H9 (cell line): ENCODE data around the gene MYO18B. TPM values are rescaled to one million over a fixed set of nuclear protein-coding genes. Genes with fewer than 3 reads are reported as not detected.

Experiments
- DNase-seq: peaks from one replicate; pipeline ENCODE4 v3.0.0-alpha.2; 2017
- H2AFZ ChIP-seq: one replicate; pipeline ENCODE4 v1.6.1; 2013; ENCODE audit warnings: mild to moderate bottlenecking, low read length, control low read depth, moderate library complexity
- H2AK5ac ChIP-seq: 2 replicates; pipeline ENCODE4 v1.6.1; 2013; ENCODE audit warnings: low read length, control low read depth, mixed read lengths; ENCODE audit not compliant: insufficient read length
- H2BK120ac ChIP-seq: one replicate; pipeline ENCODE4 v1.6.1; 2013; ENCODE audit warnings: low read depth, mild to moderate bottlenecking, low read length, control low read depth, inconsistent platforms; ENCODE audit not compliant: poor library complexity, severe bottlenecking
- H2BK12ac ChIP-seq: 2 replicates; pipeline ENCODE4 v1.6.1; 2013; ENCODE audit warnings: low read length, control low read depth, mixed read lengths, low read depth; ENCODE audit not compliant: insufficient read length
- H2BK15ac ChIP-seq: 2 replicates; pipeline ENCODE4 v1.6.1; 2013; ENCODE audit warnings: low read depth, low read length, control low read depth
- H2BK20ac ChIP-seq: one replicate; pipeline ENCODE4 v1.6.1; 2013; ENCODE audit warnings: low read depth, mild to moderate bottlenecking, low read length, control low read depth, inconsistent platforms; ENCODE audit not compliant: poor library complexity, severe bottlenecking
- H2BK5ac ChIP-seq: 2 replicates; pipeline ENCODE4 v1.6.1; 2013; ENCODE audit warnings: low read length, control low read depth, mixed read lengths; ENCODE audit not compliant: insufficient read length
- H3K14ac ChIP-seq: 2 replicates; pipeline ENCODE4 v1.6.1; 2013; ENCODE audit warnings: low read length, control low read depth; ENCODE audit not compliant: insufficient read depth
- H3K18ac ChIP-seq: 2 replicates; pipeline ENCODE4 v1.6.1; 2013; ENCODE audit warnings: low read depth, mild to moderate bottlenecking, mixed read lengths, low read length, control low read depth; ENCODE audit not compliant: insufficient read length
- H3K23ac ChIP-seq: 2 replicates; pipeline ENCODE4 v1.6.1; 2013; ENCODE audit warnings: low read length, control low read depth, mixed read lengths, low read depth; ENCODE audit not compliant: insufficient read length
- H3K23me2 ChIP-seq: 2 replicates; pipeline ENCODE4 v1.6.1; 2013; ENCODE audit warnings: low read depth, mild to moderate bottlenecking, mixed read lengths, low read length, control low read depth; ENCODE audit not compliant: insufficient read length, poor library complexity, severe bottlenecking
- H3K27ac ChIP-seq: 2 replicates; pipeline ENCODE4 v1.5.1; 2013; ENCODE audit warnings: low read length, control low read depth, mixed read lengths, low read depth; ENCODE audit not compliant: insufficient read length
- H3K27me3 ChIP-seq: 2 replicates; pipeline ENCODE4 v1.6.1; 2013; ENCODE audit warnings: low read length, control low read depth, inconsistent platforms; ENCODE audit not compliant: insufficient read depth
- H3K4ac ChIP-seq: 2 replicates; pipeline ENCODE4 v1.6.1; 2013; ENCODE audit warnings: low read depth, mild to moderate bottlenecking, control low read depth, inconsistent platforms, low read length, moderate library complexity
- H3K4me1 ChIP-seq: 2 replicates; pipeline ENCODE4 v1.6.1; 2013; ENCODE audit warnings: low read length, control low read depth, inconsistent platforms; ENCODE audit not compliant: insufficient read depth
- H3K4me2 ChIP-seq: 2 replicates; pipeline ENCODE4 v1.6.1; 2013; ENCODE audit warnings: low read length, control low read depth, mixed read lengths; ENCODE audit not compliant: insufficient read length, insufficient read depth
- H3K56ac ChIP-seq: 2 replicates; pipeline ENCODE4 v1.6.1; 2013; ENCODE audit warnings: low read depth, mild to moderate bottlenecking, mixed read lengths, low read length, control low read depth; ENCODE audit not compliant: insufficient read length
- H3K79me1 ChIP-seq: 2 replicates; pipeline ENCODE4 v1.6.1; 2013; ENCODE audit warnings: low read depth, mild to moderate bottlenecking, moderate library complexity, low read length, control low read depth, inconsistent platforms; ENCODE audit not compliant: insufficient read depth, poor library complexity, severe bottlenecking
- H3K79me2 ChIP-seq: 2 replicates; pipeline ENCODE4 v1.6.1; 2013; ENCODE audit warnings: low read length, control low read depth, inconsistent platforms; ENCODE audit not compliant: insufficient read depth
- H3K9ac ChIP-seq: 2 replicates; pipeline ENCODE4 v1.6.1; 2013; ENCODE audit warnings: low read length, control low read depth, mixed read lengths; ENCODE audit not compliant: insufficient read length; ENCODE audit errors: extremely low read depth
- H3K9me3 ChIP-seq: one replicate; pipeline ENCODE4 v1.6.1; 2013; ENCODE audit warnings: low read depth, low read length, inconsistent platforms; ENCODE audit not compliant: control insufficient read depth
- H3T11ph ChIP-seq: one replicate; pipeline ENCODE4 v1.6.1; 2013; ENCODE audit warnings: mild to moderate bottlenecking, low read length, control low read depth, inconsistent platforms
- H4K20me1 ChIP-seq: one replicate; pipeline ENCODE4 v1.6.1; 2013; ENCODE audit not compliant: control insufficient read depth, insufficient read length, insufficient read depth
- H4K5ac ChIP-seq: 2 replicates; pipeline ENCODE4 v1.6.1; 2013; ENCODE audit warnings: low read depth, mild to moderate bottlenecking, mixed read lengths, low read length, control low read depth; ENCODE audit not compliant: insufficient read length
- H4K8ac ChIP-seq: replicated peaks from 2 replicates; pipeline ENCODE4 v1.6.1; 2013; ENCODE audit warnings: low read length, control low read depth, mixed read lengths, low read depth; ENCODE audit not compliant: insufficient read length
- H4K91ac ChIP-seq: 2 replicates; pipeline ENCODE4 v1.6.1; 2013; ENCODE audit warnings: low read depth, mild to moderate bottlenecking, moderate library complexity, mixed read lengths, low read length, control low read depth; ENCODE audit not compliant: insufficient read length
- H3K27ac Mint-ChIP-seq, 3 experiments: 2 replicates in 2 of 3; 3 replicates in 1 of 3; pipeline ENCODE4 v1.8.0; 2020 to 2021; ENCODE audit warnings: mixed read lengths in 3 of 3, mild to moderate bottlenecking in 1 of 3, moderate library complexity in 1 of 3
- H3K27me3 Mint-ChIP-seq: 2 replicates; pipeline ENCODE4 v1.8.0; 2021; ENCODE audit warnings: low read depth, mild to moderate bottlenecking, moderate library complexity, mixed read lengths
- H3K36me3 Mint-ChIP-seq, 3 experiments: 2 replicates in 2 of 3; 3 replicates in 1 of 3; pipeline ENCODE4 v1.8.0; 2020 to 2021; ENCODE audit warnings: low read depth in 3 of 3, mixed read lengths in 3 of 3; ENCODE audit not compliant: insufficient read depth in 1 of 3
- H3K4me1 Mint-ChIP-seq, 2 experiments: 2 replicates each; pipeline ENCODE4 v1.8.0; 2020; ENCODE audit warnings: mixed read lengths in 2 of 2
- H3K4me3 Mint-ChIP-seq, 2 experiments: 2 replicates in 1 of 2; 3 replicates in 1 of 2; pipeline ENCODE4 v1.8.0; 2020 to 2021; ENCODE audit warnings: mild to moderate bottlenecking in 2 of 2, mixed read lengths in 2 of 2, moderate library complexity in 1 of 2
- H3K9me3 Mint-ChIP-seq, 2 experiments: 2 replicates in 1 of 2; 3 replicates in 1 of 2; pipeline ENCODE4 v1.8.0; 2020; ENCODE audit warnings: mild to moderate bottlenecking in 2 of 2, mixed read lengths in 2 of 2, moderate library complexity in 1 of 2
- CTCF ChIP-seq: fragments of 200-600 bp; sonication (generic); conservative IDR thresholded peaks from 3 replicates; pipeline ENCODE4 v1.8.0; 2021; ENCODE audit warnings: antibody characterized with exemption, mild to moderate bottlenecking
- WGBS: extraction: QIAGEN DNeasy Blood & Tissue Kit; methylation state at CpG from one replicate; pipeline ENCODE4 v1.1.7; 2013; ENCODE audit warnings: missing lambda C conversion rate, low lambda C conversion rate, mixed read lengths; ENCODE audit not compliant: insufficient read length; ENCODE audit errors: extremely low coverage; 5-methylcytosine and 5-hydroxymethylcytosine counted together
- total RNA-seq: library from RNA; stranded (reverse); gene quantifications from 2 replicates; pipeline ENCODE4 v1.2.1, GENCODE V29; 2021

The MYO18B gene
- total RNA-seq, 1 experiment from 2014 or later: 0.46 TPM

DNA sequence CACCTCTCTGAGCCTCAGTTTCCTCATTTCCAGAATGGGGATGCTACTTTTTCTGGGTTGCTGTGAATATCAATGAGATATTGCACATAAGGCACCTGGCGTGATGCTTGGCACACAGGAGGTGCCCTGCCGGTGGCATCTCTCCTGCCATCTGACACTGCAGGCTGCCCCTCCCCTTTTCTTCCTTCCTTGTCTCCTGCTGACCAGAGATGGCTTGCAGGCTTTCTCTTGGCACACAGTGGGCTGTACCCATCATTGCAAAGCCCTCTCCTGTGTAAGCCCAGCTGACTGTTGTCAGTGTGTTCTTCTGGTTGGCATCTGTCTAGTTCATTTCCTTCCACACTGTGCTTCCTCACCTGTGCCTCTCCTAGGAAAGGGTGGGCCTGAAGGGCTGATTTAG, 91.7 kb downstream of the MYO18B start:
- no peaks in the 10 kb centered on the region; a peak in 1 of 5 replicates for H3K9me3 Mint-ChIP-seq
- WGBS: no CpG with 5 or more reads among the region's 2 CpGs
- H3T11ph ChIP-seq: no peak overlapping the region
- H2BK120ac ChIP-seq: no peak overlapping the region
- no peaks in the 10 kb centered on the region for H3K36me3 Mint-ChIP-seq
- no peaks in the 10 kb centered on the region for H4K20me1 ChIP-seq
- H2BK15ac ChIP-seq: no peak overlapping the region
- H3K14ac ChIP-seq: no peak overlapping the region
- H3K4me1 Mint-ChIP-seq: no peaks in the 10 kb centered on the region
- no peaks in the 10 kb centered on the region for H3K23me2 ChIP-seq
- H3K79me2 ChIP-seq: no peaks in the 10 kb centered on the region
- no peak for DNase-seq
- no peak overlapping the region for H2AK5ac ChIP-seq
- no peak overlapping the region for H2AFZ ChIP-seq
- H3K79me1 ChIP-seq: no peaks in the 10 kb centered on the region
- H3K9ac ChIP-seq: no peak overlapping the region
- H3K27ac Mint-ChIP-seq: no peak overlapping the region
- H3K4me2 ChIP-seq: no peak overlapping the region
- no peak overlapping the region for H3K23ac ChIP-seq
- H2BK5ac ChIP-seq: no peak overlapping the region
- H2BK12ac ChIP-seq: no peak overlapping the region
- no peak overlapping the region for H3K27ac ChIP-seq
- no peak overlapping the region for H4K5ac ChIP-seq
- H3K27me3 Mint-ChIP-seq: peaks cover 7% of the 10 kb centered on the region
- no peak for TF ChIP-seq CTCF
- H3K4ac ChIP-seq: no peak overlapping the region
- H4K8ac ChIP-seq: no peak overlapping the region
- H3K27me3 ChIP-seq: no peaks in the 10 kb centered on the region
- H4K91ac ChIP-seq: no peak overlapping the region
- no peaks in the 10 kb centered on the region for H3K4me1 ChIP-seq
- H2BK20ac ChIP-seq: no peak overlapping the region
- no peak overlapping the region for H3K56ac ChIP-seq
- H3K4me3 Mint-ChIP-seq: no peak overlapping the region
- no peak overlapping the region for H3K18ac ChIP-seq
- H3K9me3 ChIP-seq: no peaks in the 10 kb centered on the region
